Endodermal cell (in vitro differentiated cells): ENCODE data around the gene FILIP1. TPM values are rescaled to one million over a fixed set of nuclear protein-coding genes. Genes with fewer than 3 reads are reported as not detected.
"Not testable (repeated sequence)": the region's sequence is repeated elsewhere in the genome, so short reads cannot be mapped to it uniquely, and the experiment has no call there.

Experiments
- DNase-seq: peaks from one replicate; pipeline ENCODE4 v3.0.0-alpha.2; 2017
- H3K27ac ChIP-seq: 2 replicates; pipeline ENCODE4 v1.5.1; 2013; ENCODE audit warnings: mild to moderate bottlenecking, low read depth, low read length, moderate library complexity
- H3K27me3 ChIP-seq: 2 replicates; pipeline ENCODE4 v1.6.1; 2013; ENCODE audit warnings: mild to moderate bottlenecking, low read length, moderate library complexity; ENCODE audit not compliant: insufficient read depth, control insufficient read depth, poor library complexity, severe bottlenecking
- H3K36me3 ChIP-seq: 2 replicates; pipeline ENCODE4 v1.7.0; 2013; ENCODE audit warnings: mild to moderate bottlenecking, low read length, moderate library complexity; ENCODE audit not compliant: control insufficient read depth, insufficient read depth
- H3K4me1 ChIP-seq: one replicate; pipeline ENCODE4 v1.7.0; 2013; ENCODE audit warnings: low read length; ENCODE audit not compliant: control insufficient read depth, insufficient read depth
- H3K4me3 ChIP-seq: 2 replicates; pipeline ENCODE4 v1.5.1; 2013; ENCODE audit warnings: mild to moderate bottlenecking, low read length, moderate library complexity
- H3K9ac ChIP-seq: 2 replicates; pipeline ENCODE4 v1.6.1; 2013; ENCODE audit warnings: mild to moderate bottlenecking, low read length, moderate library complexity; ENCODE audit not compliant: poor library complexity, severe bottlenecking; ENCODE audit errors: extremely low read depth
- H3K9me3 ChIP-seq: 2 replicates; pipeline ENCODE4 v1.6.1; 2013; ENCODE audit warnings: mild to moderate bottlenecking, low read length, moderate library complexity; ENCODE audit not compliant: control insufficient read depth
- H3K27ac Mint-ChIP-seq: 2 replicates; pipeline ENCODE4 v1.8.0; 2020; ENCODE audit warnings: mixed read lengths
- H3K27me3 Mint-ChIP-seq: 2 replicates; pipeline ENCODE4 v1.8.0; 2021; ENCODE audit warnings: mild to moderate bottlenecking, mixed read lengths; ENCODE audit not compliant: insufficient read depth
- H3K36me3 Mint-ChIP-seq: 2 replicates; pipeline ENCODE4 v1.8.0; 2020; ENCODE audit warnings: low read depth, mixed read lengths
- H3K4me1 Mint-ChIP-seq: 2 replicates; pipeline ENCODE4 v1.8.0; 2020; ENCODE audit warnings: mixed read lengths
- H3K4me3 Mint-ChIP-seq: 2 replicates; pipeline ENCODE4 v1.8.0; 2020; ENCODE audit warnings: mild to moderate bottlenecking, moderate library complexity, mixed read lengths
- H3K9me3 Mint-ChIP-seq: 2 replicates; pipeline ENCODE4 v1.8.0; 2020; ENCODE audit warnings: mild to moderate bottlenecking, mixed read lengths
- CTCF ChIP-seq: fragments of 200-600 bp; sonication (generic); conservative IDR thresholded peaks from 2 replicates; pipeline ENCODE4 v1.5.0; 2021; ENCODE audit warnings: antibody characterized with exemption, mild to moderate bottlenecking
- WGBS, 2 experiments: methylation state at CpG; one replicate each; pipeline versions ENCODE4 v1.1.5 to v1.1.7; 2013; ENCODE audit warnings: missing lambda C conversion rate in 2 of 2, mixed read lengths in 1 of 2; ENCODE audit not compliant: insufficient coverage in 1 of 2, insufficient read length in 1 of 2; 5-methylcytosine and 5-hydroxymethylcytosine counted together
- total RNA-seq, 2 donors: library from RNA; stranded (reverse); fragmentation: NEBNext Ultra II Directional in 1 of 2; extraction: Animal tissue kit (Norgen Biotek cat#: 25700) in 1 of 2; gene quantifications; 2 replicates in 1 of 2; 3 replicates in 1 of 2; pipeline ENCODE4 v1.2.1, GENCODE V29; 2021

The FILIP1 gene
- total RNA-seq, 2 donors from 2014 or later = 0.35 TPM

- Mint-ChIP-seq H3K9me3 (peaks cover 22% of the 10 kb centered on the region), H3K36me3 (peaks cover 15% of the 10 kb centered on the region), H3K27me3 (peaks cover 2% of the 10 kb centered on the region), H3K27ac (peak overlapping the region; percentile 81), H3K4me1 (peaks cover 46% of the 10 kb centered on the region), H3K4me3 (peak overlapping the region; percentile 20)
- no peak overlapping the region for H3K9ac ChIP-seq
- peak overlapping the region; percentile 10 for H3K4me3 ChIP-seq
- no peak for DNase-seq
- no peaks in the 10 kb centered on the region for H3K27me3 ChIP-seq
- TF ChIP-seq CTCF = no peak
- no peaks in the 10 kb centered on the region for H3K4me1 ChIP-seq
- peaks cover 25% of the 10 kb centered on the region for H3K9me3 ChIP-seq
- WGBS, 2 experiments = 79% methylated on average over 3 of the region's 3 CpGs; no CpG with 5 or more reads in 1 of the 2 experiments
- no peaks in the 10 kb centered on the region for H3K36me3 ChIP-seq
- H3K27ac ChIP-seq = no peak overlapping the region
These were observed 80.5 kb downstream of the FILIP1 start for GRCh38 chr6:75412969-75413662.

GRCh38 chr6:75410564-75410963, 83.0 kb downstream of the FILIP1 start:
- not testable (repeated sequence) for H3K4me3 ChIP-seq, DNase-seq, H3K27ac ChIP-seq, H3K27me3 ChIP-seq, H3K4me1 ChIP-seq, H3K36me3 ChIP-seq, H3K4me3 Mint-ChIP-seq, H3K27me3 Mint-ChIP-seq, H3K27ac Mint-ChIP-seq, H3K9ac ChIP-seq
- H3K4me1 Mint-ChIP-seq = peaks cover 35% of the 10 kb centered on the region
- WGBS, 2 experiments = 92% methylated on average over 2 of the region's 2 CpGs; no CpG with 5 or more reads in 1 of the 2 experiments
- peaks cover 15% of the 10 kb centered on the region for H3K36me3 Mint-ChIP-seq
- H3K9me3 ChIP-seq = peaks cover 25% of the 10 kb centered on the region
- peaks cover 22% of the 10 kb centered on the region for H3K9me3 Mint-ChIP-seq

- DNase-seq = no peak
- Histone ChIP-seq H3K9me3 (peaks cover 25% of the 10 kb centered on the region), H3K36me3 (no peaks in the 10 kb centered on the region), H3K9ac (no peak overlapping the region), H3K27me3 (no peaks in the 10 kb centered on the region), H3K27ac (no peak overlapping the region), H3K4me1 (no peaks in the 10 kb centered on the region), H3K4me3 (no peak overlapping the region)
- peaks cover 22% of the 10 kb centered on the region for H3K9me3 Mint-ChIP-seq
- H3K27me3 Mint-ChIP-seq = peaks cover 2% of the 10 kb centered on the region
- H3K27ac Mint-ChIP-seq = no peak overlapping the region
- H3K36me3 Mint-ChIP-seq = peaks cover 15% of the 10 kb centered on the region
- no peak overlapping the region for H3K4me3 Mint-ChIP-seq
- peaks cover 34% of the 10 kb centered on the region for H3K4me1 Mint-ChIP-seq
- TF ChIP-seq CTCF = no peak
These were observed 83.7 kb downstream of the FILIP1 start for GRCh38 chr6:75409928-75410327.

GRCh38 chr6:75409286-75409685, 84.3 kb downstream of the FILIP1 start:
- 96% methylated on average over 2 of the region's 3 CpGs; no CpG with 5 or more reads in 1 of the 2 experiments for WGBS, 2 experiments
- peaks cover 22% of the 10 kb centered on the region for H3K9me3 Mint-ChIP-seq

More at GRCh38 chr6:75409286-75409685, 84.3 kb downstream of the FILIP1 start:
- DNase-seq = no peak
- Mint-ChIP-seq H3K27ac (no peak overlapping the region), H3K27me3 (peaks cover 2% of the 10 kb centered on the region), H3K4me1 (peaks cover 28% of the 10 kb centered on the region), H3K36me3 (peaks cover 15% of the 10 kb centered on the region), H3K4me3 (no peak overlapping the region)
- Histone ChIP-seq H3K9me3 (peaks cover 25% of the 10 kb centered on the region), H3K4me3 (no peak overlapping the region), H3K4me1 (no peaks in the 10 kb centered on the region), H3K9ac (no peak overlapping the region), H3K27me3 (no peaks in the 10 kb centered on the region), H3K36me3 (no peaks in the 10 kb centered on the region), H3K27ac (no peak overlapping the region)
- no peak for TF ChIP-seq CTCF
